H9 (cell line): ENCODE measurements around the gene PRR16. TPM values are rescaled to one million over a fixed set of nuclear protein-coding genes. Genes with fewer than 3 reads are reported as not detected.

Source experiments
- DNase-seq: peaks from one replicate; pipeline ENCODE4 v3.0.0-alpha.2; 2017
- H2AFZ ChIP-seq: one replicate; pipeline ENCODE4 v1.6.1; 2013; ENCODE audit warnings: mild to moderate bottlenecking, low read length, control low read depth, moderate library complexity
- H2AK5ac ChIP-seq: 2 replicates; pipeline ENCODE4 v1.6.1; 2013; ENCODE audit warnings: low read length, control low read depth, mixed read lengths; ENCODE audit not compliant: insufficient read length
- H2BK120ac ChIP-seq: one replicate; pipeline ENCODE4 v1.6.1; 2013; ENCODE audit warnings: low read depth, mild to moderate bottlenecking, low read length, control low read depth, inconsistent platforms; ENCODE audit not compliant: poor library complexity, severe bottlenecking
- H2BK12ac ChIP-seq: 2 replicates; pipeline ENCODE4 v1.6.1; 2013; ENCODE audit warnings: low read length, control low read depth, mixed read lengths, low read depth; ENCODE audit not compliant: insufficient read length
- H2BK15ac ChIP-seq: 2 replicates; pipeline ENCODE4 v1.6.1; 2013; ENCODE audit warnings: low read depth, low read length, control low read depth
- H2BK20ac ChIP-seq: one replicate; pipeline ENCODE4 v1.6.1; 2013; ENCODE audit warnings: low read depth, mild to moderate bottlenecking, low read length, control low read depth, inconsistent platforms; ENCODE audit not compliant: poor library complexity, severe bottlenecking
- H2BK5ac ChIP-seq: 2 replicates; pipeline ENCODE4 v1.6.1; 2013; ENCODE audit warnings: low read length, control low read depth, mixed read lengths; ENCODE audit not compliant: insufficient read length
- H3K14ac ChIP-seq: 2 replicates; pipeline ENCODE4 v1.6.1; 2013; ENCODE audit warnings: low read length, control low read depth; ENCODE audit not compliant: insufficient read depth
- H3K18ac ChIP-seq: 2 replicates; pipeline ENCODE4 v1.6.1; 2013; ENCODE audit warnings: low read depth, mild to moderate bottlenecking, mixed read lengths, low read length, control low read depth; ENCODE audit not compliant: insufficient read length
- H3K23ac ChIP-seq: 2 replicates; pipeline ENCODE4 v1.6.1; 2013; ENCODE audit warnings: low read length, control low read depth, mixed read lengths, low read depth; ENCODE audit not compliant: insufficient read length
- H3K23me2 ChIP-seq: 2 replicates; pipeline ENCODE4 v1.6.1; 2013; ENCODE audit warnings: low read depth, mild to moderate bottlenecking, mixed read lengths, low read length, control low read depth; ENCODE audit not compliant: insufficient read length, poor library complexity, severe bottlenecking
- H3K27ac ChIP-seq: 2 replicates; pipeline ENCODE4 v1.5.1; 2013; ENCODE audit warnings: low read length, control low read depth, mixed read lengths, low read depth; ENCODE audit not compliant: insufficient read length
- H3K27me3 ChIP-seq: 2 replicates; pipeline ENCODE4 v1.6.1; 2013; ENCODE audit warnings: low read length, control low read depth, inconsistent platforms; ENCODE audit not compliant: insufficient read depth
- H3K4ac ChIP-seq: 2 replicates; pipeline ENCODE4 v1.6.1; 2013; ENCODE audit warnings: low read depth, mild to moderate bottlenecking, control low read depth, inconsistent platforms, low read length, moderate library complexity
- H3K4me1 ChIP-seq: 2 replicates; pipeline ENCODE4 v1.6.1; 2013; ENCODE audit warnings: low read length, control low read depth, inconsistent platforms; ENCODE audit not compliant: insufficient read depth
- H3K4me2 ChIP-seq: 2 replicates; pipeline ENCODE4 v1.6.1; 2013; ENCODE audit warnings: low read length, control low read depth, mixed read lengths; ENCODE audit not compliant: insufficient read length, insufficient read depth
- H3K56ac ChIP-seq: 2 replicates; pipeline ENCODE4 v1.6.1; 2013; ENCODE audit warnings: low read depth, mild to moderate bottlenecking, mixed read lengths, low read length, control low read depth; ENCODE audit not compliant: insufficient read length
- H3K79me1 ChIP-seq: 2 replicates; pipeline ENCODE4 v1.6.1; 2013; ENCODE audit warnings: low read depth, mild to moderate bottlenecking, moderate library complexity, low read length, control low read depth, inconsistent platforms; ENCODE audit not compliant: insufficient read depth, poor library complexity, severe bottlenecking
- H3K79me2 ChIP-seq: 2 replicates; pipeline ENCODE4 v1.6.1; 2013; ENCODE audit warnings: low read length, control low read depth, inconsistent platforms; ENCODE audit not compliant: insufficient read depth
- H3K9ac ChIP-seq: 2 replicates; pipeline ENCODE4 v1.6.1; 2013; ENCODE audit warnings: low read length, control low read depth, mixed read lengths; ENCODE audit not compliant: insufficient read length; ENCODE audit errors: extremely low read depth
- H3K9me3 ChIP-seq: one replicate; pipeline ENCODE4 v1.6.1; 2013; ENCODE audit warnings: low read depth, low read length, inconsistent platforms; ENCODE audit not compliant: control insufficient read depth
- H3T11ph ChIP-seq: one replicate; pipeline ENCODE4 v1.6.1; 2013; ENCODE audit warnings: mild to moderate bottlenecking, low read length, control low read depth, inconsistent platforms
- H4K20me1 ChIP-seq: one replicate; pipeline ENCODE4 v1.6.1; 2013; ENCODE audit not compliant: control insufficient read depth, insufficient read length, insufficient read depth
- H4K5ac ChIP-seq: 2 replicates; pipeline ENCODE4 v1.6.1; 2013; ENCODE audit warnings: low read depth, mild to moderate bottlenecking, mixed read lengths, low read length, control low read depth; ENCODE audit not compliant: insufficient read length
- H4K8ac ChIP-seq: replicated peaks from 2 replicates; pipeline ENCODE4 v1.6.1; 2013; ENCODE audit warnings: low read length, control low read depth, mixed read lengths, low read depth; ENCODE audit not compliant: insufficient read length
- H4K91ac ChIP-seq: 2 replicates; pipeline ENCODE4 v1.6.1; 2013; ENCODE audit warnings: low read depth, mild to moderate bottlenecking, moderate library complexity, mixed read lengths, low read length, control low read depth; ENCODE audit not compliant: insufficient read length
- H3K27ac Mint-ChIP-seq, 3 experiments: 2 replicates in 2 of 3; 3 replicates in 1 of 3; pipeline ENCODE4 v1.8.0; 2020 to 2021; ENCODE audit warnings: mixed read lengths in 3 of 3, mild to moderate bottlenecking in 1 of 3, moderate library complexity in 1 of 3
- H3K27me3 Mint-ChIP-seq: 2 replicates; pipeline ENCODE4 v1.8.0; 2021; ENCODE audit warnings: low read depth, mild to moderate bottlenecking, moderate library complexity, mixed read lengths
- H3K36me3 Mint-ChIP-seq, 3 experiments: 2 replicates in 2 of 3; 3 replicates in 1 of 3; pipeline ENCODE4 v1.8.0; 2020 to 2021; ENCODE audit warnings: low read depth in 3 of 3, mixed read lengths in 3 of 3; ENCODE audit not compliant: insufficient read depth in 1 of 3
- H3K4me1 Mint-ChIP-seq, 2 experiments: 2 replicates each; pipeline ENCODE4 v1.8.0; 2020; ENCODE audit warnings: mixed read lengths in 2 of 2
- H3K4me3 Mint-ChIP-seq, 2 experiments: 2 replicates in 1 of 2; 3 replicates in 1 of 2; pipeline ENCODE4 v1.8.0; 2020 to 2021; ENCODE audit warnings: mild to moderate bottlenecking in 2 of 2, mixed read lengths in 2 of 2, moderate library complexity in 1 of 2
- H3K9me3 Mint-ChIP-seq, 2 experiments: 2 replicates in 1 of 2; 3 replicates in 1 of 2; pipeline ENCODE4 v1.8.0; 2020; ENCODE audit warnings: mild to moderate bottlenecking in 2 of 2, mixed read lengths in 2 of 2, moderate library complexity in 1 of 2
- WGBS: extraction: QIAGEN DNeasy Blood & Tissue Kit; methylation state at CpG from one replicate; pipeline ENCODE4 v1.1.7; 2013; ENCODE audit warnings: missing lambda C conversion rate, low lambda C conversion rate, mixed read lengths; ENCODE audit not compliant: insufficient read length; ENCODE audit errors: extremely low coverage; 5-methylcytosine and 5-hydroxymethylcytosine counted together
- total RNA-seq: library from RNA; stranded (reverse); gene quantifications from 2 replicates; pipeline ENCODE4 v1.2.1, GENCODE V29; 2021
- TF ChIP-seq, protein P1 (sequence below): fragments of 200-600 bp; sonication (generic); conservative IDR thresholded peaks from 3 replicates; pipeline ENCODE4 v1.8.0; 2021; ENCODE audit warnings: antibody characterized with exemption, mild to moderate bottlenecking

The PRR16 gene
- total RNA-seq, 1 experiment from 2014 or later, result 0.13 TPM

DNA sequence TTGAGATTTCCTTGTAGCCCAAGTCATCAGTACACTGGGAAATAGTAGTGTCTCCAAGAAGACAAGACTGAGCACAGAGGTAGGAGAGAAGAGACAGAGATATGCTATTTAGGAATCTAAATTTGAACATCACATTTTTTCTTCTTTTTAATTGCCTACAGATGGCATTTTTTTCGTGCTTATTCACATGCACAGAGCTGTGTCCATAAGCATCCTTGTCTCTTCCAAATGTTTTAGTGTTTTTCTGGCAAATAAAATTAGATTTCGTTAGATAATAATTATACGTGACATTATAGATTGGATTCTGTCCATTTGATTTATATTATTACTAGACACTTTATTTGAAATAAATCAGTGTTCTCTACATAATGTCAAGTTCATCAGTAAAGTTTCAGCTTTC lies 80.9 kb downstream of the PRR16 start:
- Histone ChIP-seq H3K27ac (no peak overlapping the region), H3K4ac (no peak overlapping the region), H3K56ac (no peak overlapping the region), H2BK5ac (no peak overlapping the region), H2AFZ (no peak overlapping the region), H2AK5ac (no peak overlapping the region), H2BK120ac (no peak overlapping the region), H3K9me3 (no peaks in the 10 kb centered on the region), H3K23me2 (no peaks in the 10 kb centered on the region), H2BK20ac (no peak overlapping the region), H4K5ac (no peak overlapping the region), H3K18ac (no peak overlapping the region), H3K14ac (no peak overlapping the region), H2BK15ac (no peak overlapping the region), H4K8ac (no peak overlapping the region), H3K9ac (no peak overlapping the region), H3T11ph (no peak overlapping the region), H2BK12ac (no peak overlapping the region), H4K91ac (no peak overlapping the region), H3K79me2 (no peaks in the 10 kb centered on the region), H3K27me3 (no peaks in the 10 kb centered on the region), H4K20me1 (no peaks in the 10 kb centered on the region), H3K4me1 (no peaks in the 10 kb centered on the region), H3K79me1 (no peaks in the 10 kb centered on the region), H3K23ac (no peak overlapping the region), H3K4me2 (no peak overlapping the region)
- peaks cover 5 to 6% of the 10 kb centered on the region in 2 experiments; a peak in 3 of 4 replicates for H3K4me1 Mint-ChIP-seq
- H3K9me3 Mint-ChIP-seq, result no peaks in the 10 kb centered on the region
- H3K4me3 Mint-ChIP-seq, result no peak overlapping the region
- DNase-seq, result no peak
- TF ChIP-seq, protein P1, sequence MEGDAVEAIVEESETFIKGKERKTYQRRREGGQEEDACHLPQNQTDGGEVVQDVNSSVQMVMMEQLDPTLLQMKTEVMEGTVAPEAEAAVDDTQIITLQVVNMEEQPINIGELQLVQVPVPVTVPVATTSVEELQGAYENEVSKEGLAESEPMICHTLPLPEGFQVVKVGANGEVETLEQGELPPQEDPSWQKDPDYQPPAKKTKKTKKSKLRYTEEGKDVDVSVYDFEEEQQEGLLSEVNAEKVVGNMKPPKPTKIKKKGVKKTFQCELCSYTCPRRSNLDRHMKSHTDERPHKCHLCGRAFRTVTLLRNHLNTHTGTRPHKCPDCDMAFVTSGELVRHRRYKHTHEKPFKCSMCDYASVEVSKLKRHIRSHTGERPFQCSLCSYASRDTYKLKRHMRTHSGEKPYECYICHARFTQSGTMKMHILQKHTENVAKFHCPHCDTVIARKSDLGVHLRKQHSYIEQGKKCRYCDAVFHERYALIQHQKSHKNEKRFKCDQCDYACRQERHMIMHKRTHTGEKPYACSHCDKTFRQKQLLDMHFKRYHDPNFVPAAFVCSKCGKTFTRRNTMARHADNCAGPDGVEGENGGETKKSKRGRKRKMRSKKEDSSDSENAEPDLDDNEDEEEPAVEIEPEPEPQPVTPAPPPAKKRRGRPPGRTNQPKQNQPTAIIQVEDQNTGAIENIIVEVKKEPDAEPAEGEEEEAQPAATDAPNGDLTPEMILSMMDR, result no peak
- no CpG with 5 or more reads among the region's 3 CpGs for WGBS
- H3K36me3 Mint-ChIP-seq, result no peaks in the 10 kb centered on the region
- H3K27ac Mint-ChIP-seq, result no peak overlapping the region
- H3K27me3 Mint-ChIP-seq, result no peaks in the 10 kb centered on the region
